WTC11 (cell line): ENCODE data around the gene UFC1. TPM values are rescaled to one million over a fixed set of nuclear protein-coding genes. Genes with fewer than 3 reads are reported as not detected.
A peak's percentile ranks its signal among the peaks of the same experiment; 100 is the strongest.

Experiments used
- ATAC-seq: fragments of 200-7000 bp; cut with Tn5 transposase; 2 replicates; pipeline ENCODE4 v1.10.0; 2021; ENCODE audit warnings: mild to moderate bottlenecking, moderate library complexity
- CTCF ChIA-PET: fragments of 300-600 bp; sonication (Branson Sonifier 250); formaldehyde crosslinking; loops from one replicate; lab custom pipeline; 2021; ENCODE audit warnings: antibody characterized with exemption; lab: Charles Lee
- POLR2A ChIA-PET: fragments of 350-600 bp; sonication (Branson Sonifier 250); formaldehyde crosslinking; loops from one replicate; lab custom pipeline; 2021; ENCODE audit warnings: antibody characterized with exemption; lab: Charles Lee
- DNase-seq: peaks from one replicate; pipeline ENCODE4 v3.0.0; 2021; ENCODE audit warnings: low spot score
- H3K27ac Mint-ChIP-seq: 2 replicates; pipeline ENCODE4 v1.8.0; 2021; ENCODE audit warnings: mixed read lengths
- H3K27me3 Mint-ChIP-seq: 2 replicates; pipeline ENCODE4 v1.8.0; 2021; ENCODE audit warnings: low read depth, mild to moderate bottlenecking, moderate library complexity, mixed read lengths
- H3K36me3 Mint-ChIP-seq: 2 replicates; pipeline ENCODE4 v1.8.0; 2021; ENCODE audit warnings: mixed read lengths
- H3K4me1 Mint-ChIP-seq: 2 replicates; pipeline ENCODE4 v1.8.0; 2022; ENCODE audit warnings: mixed read lengths
- H3K4me3 Mint-ChIP-seq: 2 replicates; pipeline ENCODE4 v1.8.0; 2021; ENCODE audit warnings: mild to moderate bottlenecking, moderate library complexity, mixed read lengths
- H3K9me3 Mint-ChIP-seq: 2 replicates; pipeline ENCODE4 v1.8.0; 2021; ENCODE audit warnings: mixed read lengths
- CREB1 ChIP-seq: sonication (generic); formaldehyde crosslinking; IDR thresholded peaks from 2 replicates; pipeline ENCODE4 v1.8.0; 2023; ENCODE audit warnings: mild to moderate bottlenecking, missing genetic modification reagents
- CTCF ChIP-seq: fragments of 200-600 bp; IDR thresholded peaks from 2 replicates; pipeline ENCODE4 v1.8.0; 2022; ENCODE audit warnings: antibody characterized with exemption
- E2F5 ChIP-seq: sonication (generic); formaldehyde crosslinking; IDR thresholded peaks from 2 replicates; pipeline ENCODE4 v1.8.1; 2022; ENCODE audit warnings: mild to moderate bottlenecking, moderate library complexity, missing genetic modification reagents
- ESRRA ChIP-seq: sonication (generic); formaldehyde crosslinking; IDR thresholded peaks from 2 replicates; pipeline ENCODE4 v1.8.1; 2022; ENCODE audit warnings: mild to moderate bottlenecking, missing genetic modification reagents, borderline replicate concordance
- FOXJ3 ChIP-seq: sonication (generic); formaldehyde crosslinking; IDR thresholded peaks from 2 replicates; pipeline ENCODE4 v1.9.0; 2021; ENCODE audit warnings: missing genetic modification reagents, mild to moderate bottlenecking, borderline replicate concordance
- FOXK1 ChIP-seq: sonication (generic); formaldehyde crosslinking; IDR thresholded peaks from 2 replicates; pipeline ENCODE4 v1.8.0; 2022; ENCODE audit warnings: mild to moderate bottlenecking, moderate library complexity, missing genetic modification reagents
- HMGA2 ChIP-seq: fragments of 250-450 bp; sonication (Bioruptor Pico); IDR thresholded peaks from 2 replicates; pipeline ENCODE4 v1.4.0; 2021; ENCODE audit warnings: mild to moderate bottlenecking, moderate library complexity
- KAT7 ChIP-seq: sonication (generic); formaldehyde crosslinking; IDR thresholded peaks from 2 replicates; pipeline ENCODE4 v1.8.1; 2023; ENCODE audit warnings: missing genetic modification reagents, mild to moderate bottlenecking, borderline replicate concordance
- MLX ChIP-seq: sonication (generic); formaldehyde crosslinking; IDR thresholded peaks from 2 replicates; pipeline ENCODE4 v1.8.1; 2023; ENCODE audit warnings: mild to moderate bottlenecking, missing genetic modification reagents, moderate library complexity
- MYBL2 ChIP-seq: sonication (generic); formaldehyde crosslinking; IDR thresholded peaks from 2 replicates; pipeline ENCODE4 v1.8.1; 2023; ENCODE audit warnings: mild to moderate bottlenecking, moderate library complexity, missing genetic modification reagents
- NR3C1 ChIP-seq: sonication (generic); formaldehyde crosslinking; conservative IDR thresholded peaks from 2 replicates; pipeline ENCODE4 v1.8.1; 2023; ENCODE audit warnings: low read depth, mild to moderate bottlenecking, missing genetic modification reagents
- SMAD3 ChIP-seq: sonication (generic); formaldehyde crosslinking; IDR thresholded peaks from 2 replicates; pipeline ENCODE4 v1.8.0; 2022; ENCODE audit warnings: missing genetic modification reagents, mild to moderate bottlenecking, borderline replicate concordance
- SOX15 ChIP-seq: fragments of 250-450 bp; sonication (Bioruptor Pico); IDR thresholded peaks from 2 replicates; pipeline ENCODE4 v1.9.0; 2021; ENCODE audit warnings: mild to moderate bottlenecking
- ZMAT4 ChIP-seq: fragments of 250-450 bp; sonication (Bioruptor Pico); IDR thresholded peaks from 2 replicates; pipeline ENCODE4 v1.9.0; 2021; ENCODE audit warnings: mild to moderate bottlenecking
- ZNF396 ChIP-seq: fragments of 250-450 bp; sonication (Bioruptor Pico); IDR thresholded peaks from 2 replicates; pipeline ENCODE4 v1.8.0; 2021; ENCODE audit warnings: mild to moderate bottlenecking, moderate library complexity, borderline replicate concordance
- total RNA-seq: library from RNA; stranded (reverse); gene quantifications from 3 replicates; pipeline ENCODE4 v1.2.3, GENCODE V29; 2021
- TF ChIP-seq, protein P1 (sequence below): sonication (generic); formaldehyde crosslinking; IDR thresholded peaks from 2 replicates; pipeline ENCODE4 v1.8.1; 2022; ENCODE audit warnings: mild to moderate bottlenecking, missing genetic modification reagents, moderate library complexity, borderline replicate concordance
- TF ChIP-seq, protein P2 (sequence below): sonication (generic); formaldehyde crosslinking; IDR thresholded peaks from 2 replicates; pipeline ENCODE4 v1.8.1; 2023; ENCODE audit warnings: mild to moderate bottlenecking, moderate library complexity, missing genetic modification reagents

The UFC1 gene
- total RNA-seq, 1 experiment from 2014 or later = 56.2 TPM

DNA sequence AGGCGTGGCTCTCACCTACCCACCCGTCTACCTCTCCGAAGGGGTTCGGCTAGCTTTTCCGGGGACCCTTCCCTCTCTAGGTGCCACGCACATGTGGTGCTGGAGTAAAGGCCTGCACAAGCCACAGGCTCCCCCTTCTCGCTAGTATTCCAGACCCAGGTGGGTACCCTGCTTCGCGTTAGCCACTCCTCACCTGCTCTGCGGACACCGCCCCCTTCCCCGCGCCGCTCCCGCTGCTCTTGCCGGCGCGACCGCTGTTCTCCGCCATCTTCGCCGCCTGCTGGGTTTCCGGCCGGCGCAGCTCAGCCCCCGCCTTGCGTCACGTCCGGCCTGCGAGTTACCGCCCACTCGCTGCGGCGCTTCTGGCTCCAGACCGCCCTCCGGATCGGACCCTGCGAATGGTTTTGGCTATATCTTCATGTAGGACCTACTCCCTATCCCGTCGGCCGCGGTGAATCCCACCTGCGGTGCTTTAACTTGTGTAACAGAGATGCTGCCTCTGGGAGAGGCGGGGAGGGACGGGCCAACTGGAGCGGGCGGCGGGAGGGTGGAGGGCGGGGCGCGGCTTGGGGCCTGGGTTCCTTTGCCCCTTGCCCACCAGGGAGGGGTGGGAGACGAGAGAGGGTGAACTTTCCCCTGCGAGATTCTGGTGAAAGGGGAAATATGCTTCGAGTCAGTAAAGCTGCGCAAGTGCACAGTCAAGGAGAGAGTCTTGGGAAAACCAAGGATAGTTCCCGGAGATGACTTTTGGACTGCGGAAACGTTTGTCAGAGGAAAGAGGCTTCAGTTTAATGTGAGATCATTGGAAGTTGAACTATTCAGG is 35.8 kb upstream of the UFC1 start, which contains the start of the genes NIT1 and PFDN2 (continued):
- TF ChIP-seq E2F5 (CRISPR knock-in tag) (peak; percentile 36; the same call in 1 of the 2 replicates), ESRRA (CRISPR knock-in tag) (0 out of 2 replicates have a peak, but pooled peaks have one; percentile 58), CREB1 (CRISPR knock-in tag) (peak; percentile 29; the same call in 1 of the 2 replicates), FOXJ3 (CRISPR knock-in tag) (no peak), ZMAT4 (CRISPR knock-in tag) (no peak), HMGA2 (CRISPR knock-in tag) (no peak), FOXK1 (CRISPR knock-in tag) (peak; percentile 86), MYBL2 (CRISPR knock-in tag) (peak; percentile 88), KAT7 (peak; percentile 93; the same call in 1 of the 2 replicates), SOX15 (CRISPR knock-in tag) (no peak), SMAD3 (CRISPR knock-in tag) (peak; percentile 93), MLX (no peak), NR3C1 (CRISPR knock-in tag) (no peak)
- TF ChIP-seq, protein P1, sequence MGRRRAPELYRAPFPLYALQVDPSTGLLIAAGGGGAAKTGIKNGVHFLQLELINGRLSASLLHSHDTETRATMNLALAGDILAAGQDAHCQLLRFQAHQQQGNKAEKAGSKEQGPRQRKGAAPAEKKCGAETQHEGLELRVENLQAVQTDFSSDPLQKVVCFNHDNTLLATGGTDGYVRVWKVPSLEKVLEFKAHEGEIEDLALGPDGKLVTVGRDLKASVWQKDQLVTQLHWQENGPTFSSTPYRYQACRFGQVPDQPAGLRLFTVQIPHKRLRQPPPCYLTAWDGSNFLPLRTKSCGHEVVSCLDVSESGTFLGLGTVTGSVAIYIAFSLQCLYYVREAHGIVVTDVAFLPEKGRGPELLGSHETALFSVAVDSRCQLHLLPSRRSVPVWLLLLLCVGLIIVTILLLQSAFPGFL (CRISPR knock-in tag) = no peak
- TF ChIP-seq, protein P2, sequence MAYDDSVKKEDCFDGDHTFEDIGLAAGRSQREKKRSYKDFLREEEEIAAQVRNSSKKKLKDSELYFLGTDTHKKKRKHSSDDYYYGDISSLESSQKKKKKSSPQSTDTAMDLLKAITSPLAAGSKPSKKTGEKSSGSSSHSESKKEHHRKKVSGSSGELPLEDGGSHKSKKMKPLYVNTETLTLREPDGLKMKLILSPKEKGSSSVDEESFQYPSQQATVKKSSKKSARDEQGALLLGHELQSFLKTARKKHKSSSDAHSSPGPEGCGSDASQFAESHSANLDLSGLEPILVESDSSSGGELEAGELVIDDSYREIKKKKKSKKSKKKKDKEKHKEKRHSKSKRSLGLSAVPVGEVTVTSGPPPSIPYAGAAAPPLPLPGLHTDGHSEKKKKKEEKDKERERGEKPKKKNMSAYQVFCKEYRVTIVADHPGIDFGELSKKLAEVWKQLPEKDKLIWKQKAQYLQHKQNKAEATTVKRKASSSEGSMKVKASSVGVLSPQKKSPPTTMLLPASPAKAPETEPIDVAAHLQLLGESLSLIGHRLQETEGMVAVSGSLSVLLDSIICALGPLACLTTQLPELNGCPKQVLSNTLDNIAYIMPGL = peak; percentile 53; the same call in 1 of the 2 replicates
- TF ChIP-seq, all 79 proteins: peak for 19

DNA sequence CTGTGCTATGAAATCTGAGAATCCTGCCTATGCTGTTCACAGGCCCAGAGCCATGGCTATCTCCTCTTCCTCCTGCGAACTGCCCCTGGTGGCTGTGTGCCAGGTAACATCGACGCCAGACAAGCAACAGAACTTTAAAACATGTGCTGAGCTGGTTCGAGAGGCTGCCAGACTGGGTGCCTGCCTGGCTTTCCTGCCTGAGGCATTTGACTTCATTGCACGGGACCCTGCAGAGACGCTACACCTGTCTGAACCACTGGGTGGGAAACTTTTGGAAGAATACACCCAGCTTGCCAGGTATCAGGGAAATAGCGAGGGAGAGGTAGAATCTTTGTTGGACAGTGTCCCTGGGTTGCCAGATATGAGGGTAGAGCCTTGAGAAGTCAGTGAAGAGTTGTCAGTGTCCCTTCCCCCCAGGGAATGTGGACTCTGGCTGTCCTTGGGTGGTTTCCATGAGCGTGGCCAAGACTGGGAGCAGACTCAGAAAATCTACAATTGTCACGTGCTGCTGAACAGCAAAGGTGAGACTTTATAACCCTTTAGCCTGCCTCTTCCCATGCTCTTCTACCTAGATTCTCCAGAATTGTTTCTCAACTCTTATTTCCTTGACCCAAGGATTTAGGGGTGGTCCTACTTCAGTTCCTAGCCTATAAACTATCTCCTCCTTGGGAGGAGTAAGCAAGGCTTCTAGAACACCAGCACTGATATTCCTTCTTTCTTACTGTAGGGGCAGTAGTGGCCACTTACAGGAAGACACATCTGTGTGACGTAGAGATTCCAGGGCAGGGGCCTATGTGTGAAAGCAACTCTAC is 34.5 kb upstream of the UFC1 start:
- H3K9me3 Mint-ChIP-seq = no peaks in the 10 kb centered on the region
- ATAC-seq (peak; percentile 75), DNase-seq (peak; percentile 25)
- H3K4me3 Mint-ChIP-seq = peak overlapping the region; percentile 96
- CTCF ChIA-PET = interaction anchor here (0.6 to 2.5 kb wide), 7 partner anchors 13 to 98 kb away, joined by 3 to 18 read pairs (median 3); partner anchors contain the start of genes B4GALT3, DEDD, F11R and NECTIN4
- TF ChIP-seq CTCF (0 out of 2 replicates have a peak, but pooled peaks have one; percentile 5), ZNF396 (CRISPR knock-in tag) (no peak)
- peaks cover 25% of the 10 kb centered on the region for H3K4me1 Mint-ChIP-seq
- H3K27me3 Mint-ChIP-seq = no peaks in the 10 kb centered on the region
- POLR2A ChIA-PET = interaction anchor here (1.1 kb wide), 1 partner anchor 21 kb away, joined by 3 read pairs; no protein-coding TSS in a partner anchor
- H3K36me3 Mint-ChIP-seq = peaks cover 49% of the 10 kb centered on the region
- peak overlapping the region; percentile 94 for H3K27ac Mint-ChIP-seq
